ENCODE data around the gene ANKDD1A.

- TF ChIP-seq CTCF (IDR thresholded peaks at IDR 0.05): no peak
- TF ChIP-seq POLR2A (IDR thresholded peaks at IDR 0.05): no peak
Measured at GRCh38 chr15:64884679-64885078, 27.0 kb upstream of the ANKDD1A start.
